ENCODE results near the gene DNAH8. TPM values are rescaled to one million over a fixed set of nuclear protein-coding genes. Genes with fewer than 3 reads are reported as not detected.
"Not testable (repeated sequence)": the region's sequence is repeated elsewhere in the genome, so short reads cannot be mapped to it uniquely, and the experiment has no call there.

DNAH8 gene
- polyA plus RNA-seq, 3 donors, result not detected

- Mint-ChIP-seq H3K9me3 (peaks cover 0 to 6% (median 0%) of the 10 kb centered on the region in 7 donors), H3K4me1 (peaks cover 11% of the 10 kb centered on the region), H3K36me3 (no peaks in the 10 kb centered on the region), H3K27me3 (ENCODE audit: low read depth in 3 of 3) (peaks cover 7 to 28% (median 12%) of the 10 kb centered on the region in 3 donors), H3K27ac (no peak overlapping the region), H3K4me3 (no peak overlapping the region)
- Histone ChIP-seq H3K79me2 (ENCODE audit: insufficient read depth, low read length) (no peaks in the 10 kb centered on the region), H2AFZ (ENCODE audit: insufficient read depth, low read depth, low read length, poor library complexity, severe bottlenecking) (no peak overlapping the region), H3K4me3 (replicated peaks in 1 of 3; ENCODE audit: low read depth in 2 of 3, low read length in 3 of 3) (no peak overlapping the region), H3K9me3 (replicated peaks in 1 of 2; ENCODE audit: control insufficient read depth in 1 of 2, insufficient read depth in 1 of 2, low read length in 2 of 2) (no peaks in the 10 kb centered on the region), H3K4me1 (ENCODE audit: control insufficient read depth in 1 of 2, insufficient read depth in 2 of 2, low read length in 2 of 2) (no peaks in the 10 kb centered on the region), H3K4me2 (replicated peaks; ENCODE audit: extremely low read depth, low read length, poor library complexity, severe bottlenecking) (no peak overlapping the region), H3K27ac (ENCODE audit: low read depth in 1 of 2, low read length in 2 of 2) (no peak overlapping the region), H4K20me1 (ENCODE audit: insufficient read depth, low read length) (no peaks in the 10 kb centered on the region), H3K27me3 (ENCODE audit: control insufficient read depth in 2 of 2, insufficient read depth in 2 of 2, low read length in 2 of 2) (peaks cover 0 to 5% of the 10 kb centered on the region in 2 donors), H3K9ac (ENCODE audit: insufficient read depth, low read length, poor library complexity, severe bottlenecking) (no peak overlapping the region), H3K36me3 (replicated peaks in 1 of 2; ENCODE audit: control insufficient read depth in 1 of 2, insufficient read depth in 2 of 2, low read length in 2 of 2) (no peaks in the 10 kb centered on the region)
- WGBS (ENCODE audit: insufficient coverage), result 56% methylated on average over 2 of the region's 3 CpGs
- no peak for DNase-seq
- no peak for TF ChIP-seq CTCF (IDR thresholded peaks at IDR 0.05)
- intact Hi-C loops (cut with micrococcal nuclease), result no loop called here
Observed at GRCh38 chr6:38796006-38796405, 80.9 kb downstream of the DNAH8 start.

- H4K20me1 ChIP-seq (ENCODE audit: insufficient read depth, low read length); H3K27me3 ChIP-seq (ENCODE audit: control insufficient read depth in 2 of 2, insufficient read depth in 2 of 2, low read length in 2 of 2); H3K9me3 Mint-ChIP-seq; DNase-seq; H3K4me3 Mint-ChIP-seq; H3K9me3 ChIP-seq (replicated peaks in 1 of 2; ENCODE audit: control insufficient read depth in 1 of 2, insufficient read depth in 1 of 2, low read length in 2 of 2); H3K36me3 ChIP-seq (replicated peaks in 1 of 2; ENCODE audit: control insufficient read depth in 1 of 2, insufficient read depth in 2 of 2, low read length in 2 of 2); H3K27ac ChIP-seq (ENCODE audit: low read depth in 1 of 2, low read length in 2 of 2); H3K27ac Mint-ChIP-seq; H2AFZ ChIP-seq (ENCODE audit: insufficient read depth, low read depth, low read length, poor library complexity, severe bottlenecking); H3K36me3 Mint-ChIP-seq; intact Hi-C loops (cut with micrococcal nuclease); H3K4me2 ChIP-seq (replicated peaks; ENCODE audit: extremely low read depth, low read length, poor library complexity, severe bottlenecking); H3K4me3 ChIP-seq (replicated peaks in 1 of 3; ENCODE audit: low read depth in 2 of 3, low read length in 3 of 3); H3K79me2 ChIP-seq (ENCODE audit: insufficient read depth, low read length); H3K9ac ChIP-seq (ENCODE audit: insufficient read depth, low read length, poor library complexity, severe bottlenecking); H3K4me1 ChIP-seq (ENCODE audit: control insufficient read depth in 1 of 2, insufficient read depth in 2 of 2, low read length in 2 of 2): not testable (repeated sequence)
- Mint-ChIP-seq H3K4me1 (peaks cover 11% of the 10 kb centered on the region), H3K27me3 (ENCODE audit: low read depth in 3 of 3) (peaks cover 7 to 29% (median 12%) of the 10 kb centered on the region in 3 donors)
- WGBS (ENCODE audit: insufficient coverage), result 54% methylated on average over 6 of the region's 9 CpGs
Observed at GRCh38 chr6:38796437-38796836, 81.3 kb downstream of the DNAH8 start.

All from CD14-positive monocyte (primary cell).